ENCODE results near the gene RFX7.
"Not testable (repeated sequence)": the region's sequence is repeated elsewhere in the genome, so short reads cannot be mapped to it uniquely, and the experiment has no call there.

Gene RFX7

GRCh38 chr15:56273724-56274123 lies 30.0 kb upstream of the RFX7 start:
- H3K4me3 ChIP-seq (ENCODE audit: low read depth in 1 of 2, low read length in 1 of 2): no peak overlapping the region
- no peaks in the 10 kb centered on the region for H3K9me3 ChIP-seq
- TF ChIP-seq, protein P1, sequence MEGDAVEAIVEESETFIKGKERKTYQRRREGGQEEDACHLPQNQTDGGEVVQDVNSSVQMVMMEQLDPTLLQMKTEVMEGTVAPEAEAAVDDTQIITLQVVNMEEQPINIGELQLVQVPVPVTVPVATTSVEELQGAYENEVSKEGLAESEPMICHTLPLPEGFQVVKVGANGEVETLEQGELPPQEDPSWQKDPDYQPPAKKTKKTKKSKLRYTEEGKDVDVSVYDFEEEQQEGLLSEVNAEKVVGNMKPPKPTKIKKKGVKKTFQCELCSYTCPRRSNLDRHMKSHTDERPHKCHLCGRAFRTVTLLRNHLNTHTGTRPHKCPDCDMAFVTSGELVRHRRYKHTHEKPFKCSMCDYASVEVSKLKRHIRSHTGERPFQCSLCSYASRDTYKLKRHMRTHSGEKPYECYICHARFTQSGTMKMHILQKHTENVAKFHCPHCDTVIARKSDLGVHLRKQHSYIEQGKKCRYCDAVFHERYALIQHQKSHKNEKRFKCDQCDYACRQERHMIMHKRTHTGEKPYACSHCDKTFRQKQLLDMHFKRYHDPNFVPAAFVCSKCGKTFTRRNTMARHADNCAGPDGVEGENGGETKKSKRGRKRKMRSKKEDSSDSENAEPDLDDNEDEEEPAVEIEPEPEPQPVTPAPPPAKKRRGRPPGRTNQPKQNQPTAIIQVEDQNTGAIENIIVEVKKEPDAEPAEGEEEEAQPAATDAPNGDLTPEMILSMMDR (IDR thresholded peaks at IDR 0.05): no peak
- H3K27ac ChIP-seq: no peak overlapping the region
- H3K4me1 ChIP-seq (ENCODE audit: control insufficient read depth in 1 of 2, insufficient read depth in 1 of 2, low read depth in 1 of 2, low read length in 1 of 2): no peaks in the 10 kb centered on the region
- H3K36me3 ChIP-seq: no peaks in the 10 kb centered on the region
- H3K27me3 ChIP-seq: no peaks in the 10 kb centered on the region

GRCh38 chr15:56272454-56272853 lies 28.8 kb upstream of the RFX7 start:
- TF ChIP-seq, protein P1 (IDR thresholded peaks at IDR 0.05): no peak
- Histone ChIP-seq H3K27me3 (no peaks in the 10 kb centered on the region), H3K9me3 (no peaks in the 10 kb centered on the region), H3K4me1 (ENCODE audit: control insufficient read depth in 1 of 2, insufficient read depth in 1 of 2, low read depth in 1 of 2, low read length in 1 of 2) (no peaks in the 10 kb centered on the region), H3K27ac (no peak overlapping the region), H3K36me3 (no peaks in the 10 kb centered on the region), H3K4me3 (ENCODE audit: low read depth in 1 of 2, low read length in 1 of 2) (no peak overlapping the region)

- not testable (repeated sequence) for H3K4me3 ChIP-seq (ENCODE audit: low read depth in 1 of 2, low read length in 1 of 2); H3K4me1 ChIP-seq (ENCODE audit: control insufficient read depth in 1 of 2, insufficient read depth in 1 of 2, low read depth in 1 of 2, low read length in 1 of 2); H3K27ac ChIP-seq; H3K27me3 ChIP-seq; H3K9me3 ChIP-seq; H3K36me3 ChIP-seq
Measured at GRCh38 chr15:56266465-56266864, 22.8 kb upstream of the RFX7 start.

- H3K4me1 ChIP-seq (ENCODE audit: control insufficient read depth in 1 of 2, insufficient read depth in 1 of 2, low read depth in 1 of 2, low read length in 1 of 2): no peaks in the 10 kb centered on the region
- no peak overlapping the region for H3K27ac ChIP-seq
- TF ChIP-seq, protein P1 (IDR thresholded peaks at IDR 0.05): no peak
- no peaks in the 10 kb centered on the region for H3K27me3 ChIP-seq
- H3K9me3 ChIP-seq: no peaks in the 10 kb centered on the region
- H3K36me3 ChIP-seq: no peaks in the 10 kb centered on the region
- no peak overlapping the region for H3K4me3 ChIP-seq (ENCODE audit: low read depth in 1 of 2, low read length in 1 of 2)
Measured at GRCh38 chr15:56261854-56262509, 18.3 kb upstream of the RFX7 start.

DNA sequence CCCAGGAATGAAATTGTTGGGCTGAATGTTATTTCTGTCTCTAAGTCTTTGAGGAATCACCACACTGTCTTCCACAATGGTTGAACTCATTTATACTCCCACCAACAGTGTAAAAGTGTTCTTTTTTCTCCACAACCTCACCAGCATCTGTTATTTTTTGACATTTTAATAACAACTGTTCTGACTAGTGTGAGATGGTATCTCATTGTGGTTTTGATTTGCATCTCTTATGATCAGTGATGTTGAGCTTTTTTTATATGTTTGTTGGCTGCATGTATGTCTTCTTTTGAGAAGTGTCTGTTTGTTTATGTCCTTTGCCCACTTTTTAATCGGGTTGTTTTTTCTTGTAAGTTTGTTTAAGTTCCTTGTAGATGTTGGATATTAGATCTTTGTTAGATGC lies 13.6 kb upstream of the RFX7 start:
- H3K27ac ChIP-seq, H3K36me3 ChIP-seq: not testable (repeated sequence)

GRCh38 chr15:56254265-56254664 lies 10.6 kb upstream of the RFX7 start:
- TF ChIP-seq, protein P1 (IDR thresholded peaks at IDR 0.05): no peak

More for the DNA sequence above, 13.6 kb upstream of the RFX7 start:
- not testable (repeated sequence) for H3K9me3 ChIP-seq; H3K4me1 ChIP-seq (ENCODE audit: control insufficient read depth in 1 of 2, insufficient read depth in 1 of 2, low read depth in 1 of 2, low read length in 1 of 2); H3K4me3 ChIP-seq (ENCODE audit: low read depth in 1 of 2, low read length in 1 of 2)
- peaks cover 16% of the 10 kb centered on the region for H3K27me3 ChIP-seq

More at GRCh38 chr15:56254265-56254664, 10.6 kb upstream of the RFX7 start:
- no peaks in the 10 kb centered on the region for H3K9me3 ChIP-seq
- H3K36me3 ChIP-seq: no peaks in the 10 kb centered on the region
- H3K27me3 ChIP-seq: peaks cover 16% of the 10 kb centered on the region
- no peak overlapping the region for H3K4me3 ChIP-seq (ENCODE audit: low read depth in 1 of 2, low read length in 1 of 2)
- H3K4me1 ChIP-seq (ENCODE audit: control insufficient read depth in 1 of 2, insufficient read depth in 1 of 2, low read depth in 1 of 2, low read length in 1 of 2): no peaks in the 10 kb centered on the region
- no peak overlapping the region for H3K27ac ChIP-seq
